Suprapubic skin (tissue), 4 donors: ENCODE data around the gene TSPAN8. TPM values are rescaled to one million over a fixed set of nuclear protein-coding genes. Genes with fewer than 3 reads are reported as not detected.
"Not testable (repeated sequence)": the region's sequence is repeated elsewhere in the genome, so short reads cannot be mapped to it uniquely, and the experiment has no call there.

Experiments
- DNase-seq, 2 donors: peaks; one replicate each; pipeline ENCODE4 v3.0.0-alpha.2; 2019; ENCODE audit warnings: low spot score in 2 of 2
- H3K27ac ChIP-seq: fragments of 200-600 bp; sonication (generic); one replicate; pipeline ENCODE4 v1.5.1; 2019
- H3K27me3 ChIP-seq: fragments of 200-600 bp; sonication (generic); one replicate; pipeline ENCODE4 v1.5.1; 2019
- H3K36me3 ChIP-seq: fragments of 200-600 bp; sonication (generic); one replicate; pipeline ENCODE4 v1.5.1; 2019
- H3K4me1 ChIP-seq: fragments of 200-600 bp; sonication (generic); one replicate; pipeline ENCODE4 v1.5.1; 2019
- H3K4me3 ChIP-seq: fragments of 200-600 bp; sonication (generic); one replicate; pipeline ENCODE4 v1.5.1; 2019; ENCODE audit warnings: mild to moderate bottlenecking
- H3K9me3 ChIP-seq: fragments of 200-600 bp; sonication (generic); one replicate; pipeline ENCODE4 v1.5.1; 2019
- CTCF ChIP-seq, 2 donors: fragments of 200-600 bp in 1 of 2; fragments of 450-650 bp in 1 of 2; sonication (generic) in 1 of 2; IDR thresholded peaks; one replicate each; pipeline ENCODE4 v1.5.1; 2016 to 2019; ENCODE audit warnings: antibody characterized with exemption in 2 of 2, mild to moderate bottlenecking in 1 of 2, moderate library complexity in 1 of 2
- EP300 ChIP-seq: sonication (generic); formaldehyde crosslinking; IDR thresholded peaks from one replicate; pipeline ENCODE4 v1.6.1; 2017; ENCODE audit warnings: antibody characterized with exemption
- POLR2A ChIP-seq, 2 donors: fragments of 450-650 bp; IDR thresholded peaks; one replicate each; pipeline ENCODE4 v1.6.1; 2017; ENCODE audit warnings: antibody characterized with exemption in 2 of 2, mild to moderate bottlenecking in 2 of 2, moderate library complexity in 2 of 2
- POLR2AphosphoS5 ChIP-seq, 3 donors: sonication (generic); formaldehyde crosslinking; IDR thresholded peaks; one replicate each; pipeline ENCODE4 v1.6.1; 2017; ENCODE audit warnings: antibody characterized with exemption in 3 of 3
- WGBS: methylation state at CpG from one replicate; pipeline ENCODE4 v1.1.5; 2018; 5-methylcytosine and 5-hydroxymethylcytosine counted together
- total RNA-seq, 4 donors: library from RNA; depleted of rRNA; stranded (reverse); fragments of >200 nt; gene quantifications; one replicate each; pipeline ENCODE4 v1.1.0, GENCODE V29; 2016

The TSPAN8 gene
- total RNA-seq, 4 donors from 2014 or later, result 8.3 to 33.6 (median 26.1) TPM

GRCh38 chr12:71129364-71129763 lies 28.4 kb downstream of the TSPAN8 start:
- WGBS, result 83% methylated on average over 2 of the region's 2 CpGs
- Histone ChIP-seq H3K27ac (no peak overlapping the region), H3K4me1 (no peaks in the 10 kb centered on the region), H3K36me3 (no peaks in the 10 kb centered on the region), H3K4me3 (no peak overlapping the region), H3K9me3 (no peaks in the 10 kb centered on the region), H3K27me3 (no peaks in the 10 kb centered on the region)
- TF ChIP-seq POLR2AphosphoS5 (IDR thresholded peaks at IDR 0.05) (no peak), CTCF (IDR thresholded peaks at IDR 0.05) (no peak), EP300 (no peak), POLR2A (IDR thresholded peaks at IDR 0.05) (no peak)
- DNase-seq, result no peak

DNA sequence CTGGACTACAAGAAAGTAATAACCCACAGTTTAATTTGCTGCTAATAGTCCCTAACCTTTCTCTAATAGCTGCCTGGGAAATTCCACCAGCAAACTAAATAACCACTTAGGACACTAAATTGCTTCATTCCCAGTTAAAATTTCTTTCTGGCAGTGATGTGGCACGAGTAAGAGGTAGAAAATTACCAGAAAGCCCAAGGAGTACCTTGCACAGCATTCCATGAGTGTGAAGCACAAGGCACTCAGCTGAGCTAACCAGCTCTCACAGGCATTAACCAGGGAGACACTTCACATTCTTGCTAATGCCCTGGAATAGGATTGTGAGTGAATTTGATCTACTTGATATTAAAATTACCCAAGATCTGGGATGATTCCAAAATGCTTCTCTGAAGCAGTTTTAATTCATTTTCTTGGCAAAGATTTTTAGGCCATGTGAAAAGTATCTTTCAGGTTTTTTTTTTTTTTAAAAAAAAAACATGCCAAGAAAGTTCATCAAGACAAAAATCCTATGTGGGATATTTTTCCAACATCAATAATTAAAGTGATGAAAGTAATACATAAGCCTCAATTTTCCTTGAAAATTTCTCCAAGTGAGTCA lies 29.5 kb downstream of the TSPAN8 start:
- Histone ChIP-seq H3K27ac (no peak overlapping the region), H3K9me3 (no peaks in the 10 kb centered on the region), H3K27me3 (no peaks in the 10 kb centered on the region), H3K36me3 (no peaks in the 10 kb centered on the region), H3K4me1 (no peaks in the 10 kb centered on the region), H3K4me3 (no peak overlapping the region)
- 24% methylated on average over 1 of the region's 1 CpG for WGBS
- no peak for TF ChIP-seq POLR2AphosphoS5 (IDR thresholded peaks at IDR 0.05)
- TF ChIP-seq EP300, result no peak
- TF ChIP-seq POLR2A (IDR thresholded peaks at IDR 0.05), result no peak
- TF ChIP-seq CTCF (IDR thresholded peaks at IDR 0.05), result no peak
- DNase-seq, result no peak

DNA sequence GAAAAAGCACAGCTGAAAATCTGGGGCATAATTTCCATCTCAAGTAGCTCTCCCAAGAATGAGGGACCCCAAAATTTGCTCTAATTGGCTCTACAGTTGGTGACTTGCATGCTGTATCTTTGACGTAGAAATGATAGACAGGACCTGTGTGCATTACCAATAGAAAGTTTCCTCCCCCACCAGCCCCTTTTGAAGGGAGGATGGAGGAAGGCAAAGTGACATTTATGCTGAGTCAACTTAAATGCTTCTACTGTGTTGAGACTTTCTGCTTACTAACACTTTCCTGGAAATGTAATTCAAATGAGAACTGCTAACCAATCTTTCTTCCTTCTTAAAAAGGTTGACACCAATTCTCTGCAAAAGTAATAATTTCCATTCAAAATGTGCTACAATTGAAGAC lies 31.9 kb downstream of the TSPAN8 start:
- 88% methylated on average over 1 of the region's 1 CpG for WGBS
- Histone ChIP-seq H3K27ac (no peak overlapping the region), H3K4me3 (no peak overlapping the region), H3K9me3 (no peaks in the 10 kb centered on the region), H3K36me3 (no peaks in the 10 kb centered on the region), H3K27me3 (no peaks in the 10 kb centered on the region), H3K4me1 (no peaks in the 10 kb centered on the region)
- no peak for TF ChIP-seq EP300
- no peak for TF ChIP-seq POLR2A (IDR thresholded peaks at IDR 0.05)
- TF ChIP-seq POLR2AphosphoS5 (IDR thresholded peaks at IDR 0.05), result no peak
- no peak for TF ChIP-seq CTCF (IDR thresholded peaks at IDR 0.05)
- no peak for DNase-seq

- no peaks in the 10 kb centered on the region for H3K4me1 ChIP-seq
- 14% methylated on average over 2 of the region's 2 CpGs for WGBS
- no peak for DNase-seq
- H3K27ac ChIP-seq, result no peak overlapping the region
- no peak for TF ChIP-seq EP300
- H3K36me3 ChIP-seq, result no peaks in the 10 kb centered on the region
- no peaks in the 10 kb centered on the region for H3K27me3 ChIP-seq
- H3K9me3 ChIP-seq, result no peaks in the 10 kb centered on the region
- no peak overlapping the region for H3K4me3 ChIP-seq
These were observed 32.3 kb downstream of the TSPAN8 start for GRCh38 chr12:71125515-71125914.

DNA sequence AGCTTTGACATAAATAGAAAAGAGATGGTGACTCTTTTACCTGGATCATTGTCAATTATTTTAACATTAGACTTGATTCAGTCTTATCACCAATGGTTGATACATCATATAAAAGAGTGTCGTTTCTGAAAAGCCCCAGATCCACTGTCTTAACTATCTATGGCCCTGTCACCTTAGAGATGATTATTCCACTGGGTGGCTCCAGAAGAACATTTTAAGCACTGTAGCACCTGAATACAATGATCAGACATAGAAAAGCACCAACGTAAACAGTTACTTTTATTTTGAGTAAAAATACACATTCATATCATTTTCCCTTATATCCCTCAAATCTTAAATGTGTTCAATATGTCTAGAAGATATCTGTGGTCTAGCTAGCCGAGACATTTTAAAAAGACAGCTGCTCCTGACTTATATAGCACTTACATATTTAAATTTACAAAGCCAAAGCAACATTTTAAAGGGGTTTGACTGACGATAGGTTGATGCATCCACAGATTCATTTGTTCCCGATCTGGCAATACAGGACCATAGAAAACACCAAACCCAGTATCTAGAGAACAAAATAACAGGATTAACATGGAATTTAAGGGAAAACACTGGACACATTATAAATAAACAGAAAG lies 32.9 kb downstream of the TSPAN8 start:
- no peak for DNase-seq
- TF ChIP-seq EP300, result no peak
- TF ChIP-seq POLR2AphosphoS5 (IDR thresholded peaks at IDR 0.05), result no peak
- TF ChIP-seq POLR2A (IDR thresholded peaks at IDR 0.05), result no peak
- TF ChIP-seq CTCF (IDR thresholded peaks at IDR 0.05), result no peak
- H3K36me3 ChIP-seq, result no peaks in the 10 kb centered on the region
- H3K4me1 ChIP-seq, result no peaks in the 10 kb centered on the region
- no peaks in the 10 kb centered on the region for H3K27me3 ChIP-seq
- WGBS, result 74% methylated on average over 5 of the region's 5 CpGs
- H3K27ac ChIP-seq, result no peak overlapping the region
- no peak overlapping the region for H3K4me3 ChIP-seq
- H3K9me3 ChIP-seq, result no peaks in the 10 kb centered on the region

- DNase-seq, H3K4me3 ChIP-seq, H3K36me3 ChIP-seq, H3K27ac ChIP-seq, H3K4me1 ChIP-seq, H3K9me3 ChIP-seq, H3K27me3 ChIP-seq: not testable (repeated sequence)
- WGBS, result 83% methylated on average over 1 of the region's 1 CpG
These were observed 44.7 kb downstream of the TSPAN8 start for GRCh38 chr12:71113148-71113547.
